HG03039 (cell line): ENCODE data around the gene IFT74.

Source experiments
- ATAC-seq: cut with Tn5 transposase; IDR thresholded peaks from one replicate; pipeline ENCODE4 v1.9.1; 2021; ENCODE audit warnings: mild to moderate bottlenecking, moderate library complexity; ENCODE audit not compliant: unreplicated experiment

The IFT74 gene

GRCh38 chr9:26973989-26974388 is 17.8 kb downstream of the IFT74 start:
- no peak for ATAC-seq

GRCh38 chr9:26974927-26975326 is 18.7 kb downstream of the IFT74 start:
- no peak for ATAC-seq

GRCh38 chr9:26975728-26976707 is 19.8 kb downstream of the IFT74 start:
- ATAC-seq: no peak

- no peak for ATAC-seq
Measured at GRCh38 chr9:26983340-26983739, 27.1 kb downstream of the IFT74 start.

- ATAC-seq: no peak
Measured at GRCh38 chr9:26995810-26996209, 39.6 kb downstream of the IFT74 start.

GRCh38 chr9:27003426-27004077 is 47.3 kb downstream of the IFT74 start:
- no peak for ATAC-seq

- ATAC-seq: no peak
Measured at GRCh38 chr9:27005491-27005890, 49.3 kb downstream of the IFT74 start, which contains the start of gene LRRC19. Gene LRRC19, minus strand, starts transcription at chr9:27005672. Its CDS starts 5,978 bp downstream, at chr9:26999694.

- ATAC-seq: no peak
Measured at GRCh38 chr9:27019589-27019988, 63.4 kb downstream of the IFT74 start.

GRCh38 chr9:27022920-27023319 is 66.7 kb downstream of the IFT74 start:
- ATAC-seq: no peak

- no peak for ATAC-seq
Measured at GRCh38 chr9:27029186-27029585, 73.0 kb downstream of the IFT74 start.

GRCh38 chr9:27033815-27034403 is 77.7 kb downstream of the IFT74 start:
- peak; percentile 76 for ATAC-seq

GRCh38 chr9:27037499-27037898 is 81.3 kb downstream of the IFT74 start:
- ATAC-seq: no peak

- no peak for ATAC-seq
Measured at GRCh38 chr9:27041746-27042145, 85.5 kb downstream of the IFT74 start.

GRCh38 chr9:27042476-27042875 is 86.3 kb downstream of the IFT74 start:
- ATAC-seq: no peak

- no peak for ATAC-seq
Measured at GRCh38 chr9:27043176-27043575, 87.0 kb downstream of the IFT74 start.

GRCh38 chr9:27047136-27047535 is 90.9 kb downstream of the IFT74 start:
- no peak for ATAC-seq

GRCh38 chr9:27053369-27054022 is 97.3 kb downstream of the IFT74 start:
- ATAC-seq: no peak

- ATAC-seq: no peak
Measured at GRCh38 chr9:27054125-27054524, 97.9 kb downstream of the IFT74 start.

GRCh38 chr9:27054841-27055240 is 98.6 kb downstream of the IFT74 start:
- no peak for ATAC-seq

GRCh38 chr9:27059412-27059811 is 103.2 kb downstream of the IFT74 start:
- no peak for ATAC-seq

- ATAC-seq: no peak
Measured at GRCh38 chr9:27059907-27060306, 103.7 kb downstream of the IFT74 start.
